NCI-H510A (cell line): ENCODE data around the gene AK6.
"Not testable (repeated sequence)": the region's sequence is repeated elsewhere in the genome, so short reads cannot be mapped to it uniquely, and the experiment has no call there.

ENCODE experiments used
- DNase-seq: peaks from one replicate; lab custom pipeline; 2025; lab: John Stamatoyannopoulos, UW

Gene AK6

DNA sequence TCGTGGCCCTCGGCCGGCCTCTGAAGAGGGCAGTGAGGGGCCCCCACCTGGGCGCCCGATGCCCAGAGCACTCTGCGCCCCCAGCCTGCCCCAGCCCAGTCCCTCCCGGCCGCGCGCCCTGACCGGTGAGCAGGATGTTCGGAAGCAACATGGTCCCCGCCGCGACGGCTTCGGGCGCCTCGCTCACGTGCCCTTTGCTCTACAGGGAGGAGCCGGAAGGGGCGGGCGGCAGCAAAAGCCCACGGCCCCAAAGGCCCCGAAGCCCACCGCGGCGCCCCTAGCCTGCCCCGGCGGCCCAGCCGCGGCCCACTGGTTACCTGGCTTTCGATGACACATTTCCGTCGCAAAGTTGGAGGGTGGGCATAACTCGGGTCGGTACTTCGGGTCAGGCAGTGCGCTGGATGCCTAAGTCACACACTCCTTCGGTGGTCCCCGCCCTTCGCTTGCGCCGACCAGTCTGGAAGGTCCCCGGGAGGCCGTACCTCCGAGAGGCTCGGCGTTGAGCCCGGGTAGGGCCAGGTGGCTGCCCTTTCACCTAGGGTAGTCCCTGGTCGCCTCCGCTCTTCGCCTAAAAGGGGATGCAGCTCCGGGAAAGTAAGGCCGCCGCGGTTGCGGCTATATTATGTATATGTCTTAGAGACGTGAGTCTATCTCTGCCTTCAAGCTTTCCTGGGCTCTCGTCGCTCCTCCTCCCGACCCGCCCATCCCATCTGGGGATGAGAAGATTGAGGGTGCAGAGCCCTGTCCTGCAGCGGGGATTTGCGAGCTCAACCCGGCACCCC lies at the start of gene AK6, which contains the start of the genes RAD17 and TAF9:
Gene AK6 (minus strand): TSS at position 181 of the 782 bp plus-strand sequence. CDS start 30 bp downstream, at position 151.
Gene RAD17 (plus strand): TSS at position 479 of the 782 bp plus-strand sequence. CDS start 2,391 bp downstream, outside the sequence.
Gene TAF9 (minus strand): TSS at position 181 of the 782 bp plus-strand sequence. CDS start 3,783 bp downstream, outside the sequence.
- DNase-seq = peak; percentile 73

DNA sequence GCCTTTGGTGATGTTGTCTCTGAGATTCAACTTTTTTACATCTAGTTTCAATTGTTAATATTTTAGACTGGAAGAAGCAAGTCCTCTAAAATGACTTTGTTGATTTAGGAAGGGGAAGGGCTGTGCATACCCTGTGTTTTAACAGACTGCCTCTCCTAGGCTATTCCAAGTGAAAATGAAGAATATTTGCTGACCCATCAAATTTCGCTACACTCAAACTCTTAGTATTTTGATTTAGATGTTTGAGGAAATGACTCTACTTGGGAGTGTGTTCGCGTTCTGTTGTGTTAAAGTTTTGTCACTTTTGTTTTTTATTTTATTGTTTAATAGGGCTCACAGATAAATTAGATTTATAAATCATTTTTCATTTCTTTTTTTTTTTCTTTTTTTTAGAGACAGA lies 49.2 kb upstream of the AK6 start:
- DNase-seq = no peak

DNA sequence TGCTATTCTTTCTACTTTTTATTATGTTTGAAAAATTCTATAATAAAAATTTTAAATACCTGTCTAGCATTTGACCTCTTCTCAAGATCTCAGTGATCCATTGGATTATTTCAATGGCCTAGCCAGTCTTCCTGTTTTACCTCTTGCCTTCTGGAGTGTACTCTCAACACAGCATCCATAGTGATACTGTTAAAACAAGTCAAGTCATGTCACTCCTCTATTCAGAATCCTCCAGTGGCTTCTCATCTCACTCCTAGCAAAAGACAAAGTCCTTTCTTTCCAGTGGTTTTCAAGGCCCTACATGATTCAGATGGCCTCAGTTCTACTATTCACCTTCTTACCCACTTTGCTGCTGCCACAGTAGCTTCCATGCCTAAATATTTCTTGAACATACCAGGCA lies 47.4 kb upstream of the AK6 start:
- no peak for DNase-seq

DNA sequence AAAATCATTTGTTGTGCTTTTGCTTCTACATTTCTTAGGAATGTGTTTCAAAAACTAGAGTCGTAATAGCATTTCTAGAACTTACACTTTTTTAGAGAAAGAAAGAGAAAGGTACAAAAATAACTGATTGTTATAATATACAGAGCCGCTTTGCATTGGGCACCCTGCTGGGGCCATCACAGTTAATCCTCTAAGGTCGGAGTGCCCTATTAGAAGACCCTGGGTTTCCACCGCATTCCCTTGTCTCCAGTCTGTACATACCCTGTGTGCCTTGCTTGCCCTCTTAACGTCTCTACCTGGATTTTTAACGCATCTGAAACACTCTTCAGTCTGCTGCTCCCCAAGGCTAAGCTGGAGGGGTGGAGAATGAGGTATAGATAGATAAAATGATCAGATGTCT lies 46.9 kb upstream of the AK6 start:
- no peak for DNase-seq

DNA sequence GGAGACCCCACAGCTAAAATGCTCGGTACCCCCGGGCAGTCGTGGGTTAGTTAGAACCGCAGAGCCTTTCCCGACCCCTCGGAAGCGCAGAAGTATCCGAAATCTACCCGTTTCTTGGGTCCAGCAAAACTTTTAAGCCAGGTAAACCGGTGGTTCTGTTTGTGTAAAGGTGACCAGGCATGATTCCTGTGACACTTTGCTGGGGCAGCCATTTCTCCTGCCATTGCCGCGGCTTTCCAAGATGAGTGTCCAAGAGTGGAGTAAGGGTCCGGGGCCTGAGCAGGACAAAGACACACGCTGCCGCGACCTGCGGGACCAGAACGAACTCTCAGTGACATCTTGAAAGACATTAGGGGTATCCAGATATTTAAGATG lies 46.3 kb upstream of the AK6 start:
- no peak for DNase-seq

DNA sequence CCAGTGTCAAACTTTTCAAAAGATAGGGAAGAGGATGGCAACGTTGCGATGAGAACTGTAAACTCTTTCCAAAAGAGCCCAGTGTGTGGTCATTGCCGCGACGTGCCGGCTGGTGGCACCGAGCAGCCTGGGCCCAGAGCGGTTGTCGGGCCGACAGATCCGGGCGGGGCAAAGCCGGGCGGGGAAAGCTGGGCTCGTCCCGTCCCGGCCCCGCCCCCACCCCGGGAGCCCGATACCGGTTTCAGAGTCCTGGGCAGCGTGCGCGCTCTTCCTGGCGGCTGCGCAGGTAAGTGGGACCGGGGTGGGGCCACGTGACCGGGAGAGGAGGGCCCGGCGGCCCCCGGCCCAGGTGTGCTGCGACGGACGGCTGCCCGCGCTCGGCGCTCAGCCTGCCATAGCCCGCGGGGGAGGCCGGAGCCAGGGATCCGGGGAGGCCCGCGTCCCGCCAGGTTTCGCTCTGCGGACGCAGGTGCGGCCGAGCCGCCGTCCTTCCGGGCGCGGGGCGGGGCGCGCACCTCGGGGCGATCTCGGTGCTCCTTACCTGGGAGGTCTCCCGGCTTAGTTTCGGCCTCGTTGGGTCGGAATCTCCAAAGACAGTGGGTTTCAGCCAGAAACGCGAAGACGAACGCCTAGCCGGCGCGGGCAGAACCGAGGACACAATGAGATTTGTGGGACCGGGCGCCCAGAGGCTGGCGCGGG lies 45.7 kb upstream of the AK6 start, which contains the start of gene MARVELD2:
Gene MARVELD2 (plus strand): TSS at position 232 of the 699 bp plus-strand sequence. CDS start 4,270 bp downstream, outside the sequence.
- DNase-seq = peak; percentile 86

DNA sequence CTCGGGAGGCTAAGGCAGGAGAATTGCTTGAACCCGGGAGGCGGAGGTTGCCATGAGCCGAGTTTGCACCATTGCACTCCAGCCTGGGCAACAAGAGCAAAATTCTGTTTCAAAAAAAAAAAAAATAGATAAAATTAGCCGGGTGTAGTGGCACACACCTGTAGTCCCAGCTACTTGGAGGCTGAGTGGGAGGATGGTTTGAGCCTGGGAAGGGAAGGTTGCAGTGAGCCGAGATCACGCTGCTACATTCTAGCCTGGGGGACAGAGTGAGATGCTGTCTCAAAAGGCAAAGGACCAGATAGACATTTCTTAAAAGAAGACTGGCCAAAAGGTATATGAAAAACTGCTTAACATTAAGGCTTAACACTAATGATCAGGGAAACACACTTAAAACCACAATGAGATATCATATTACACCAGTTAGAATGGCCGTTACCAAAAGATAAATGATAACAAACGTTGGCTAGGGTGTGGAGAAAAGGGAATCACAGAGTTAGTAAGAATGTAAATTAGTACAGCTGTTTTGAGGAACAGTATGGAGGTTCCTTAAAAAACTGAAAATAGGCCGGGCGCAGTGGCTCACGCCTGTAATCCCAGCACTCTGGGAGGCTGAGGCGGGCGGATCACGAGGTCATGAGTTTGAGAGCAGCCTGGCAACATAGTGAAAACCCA lies 35.5 kb upstream of the AK6 start:
- no peak for DNase-seq

DNA sequence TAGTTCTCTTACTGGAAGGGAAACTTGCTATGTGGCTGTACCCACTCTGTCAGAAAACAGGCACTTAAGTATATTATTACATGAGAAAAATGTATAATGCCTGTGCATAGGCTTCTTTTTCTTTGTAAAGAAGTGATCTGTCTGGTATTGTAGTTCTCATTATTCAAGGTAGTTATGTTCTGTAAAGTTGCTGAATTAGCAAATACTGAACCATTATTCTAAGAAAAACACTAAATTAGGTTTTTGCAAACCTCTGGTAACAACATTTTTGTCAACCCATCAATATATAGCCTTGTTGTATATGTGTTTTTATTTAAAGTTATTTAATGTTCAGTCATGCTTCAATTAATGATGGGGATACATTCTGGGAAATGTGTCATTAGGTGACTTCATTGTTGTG lies 9.1 kb upstream of the AK6 start:
- DNase-seq = no peak

DNA sequence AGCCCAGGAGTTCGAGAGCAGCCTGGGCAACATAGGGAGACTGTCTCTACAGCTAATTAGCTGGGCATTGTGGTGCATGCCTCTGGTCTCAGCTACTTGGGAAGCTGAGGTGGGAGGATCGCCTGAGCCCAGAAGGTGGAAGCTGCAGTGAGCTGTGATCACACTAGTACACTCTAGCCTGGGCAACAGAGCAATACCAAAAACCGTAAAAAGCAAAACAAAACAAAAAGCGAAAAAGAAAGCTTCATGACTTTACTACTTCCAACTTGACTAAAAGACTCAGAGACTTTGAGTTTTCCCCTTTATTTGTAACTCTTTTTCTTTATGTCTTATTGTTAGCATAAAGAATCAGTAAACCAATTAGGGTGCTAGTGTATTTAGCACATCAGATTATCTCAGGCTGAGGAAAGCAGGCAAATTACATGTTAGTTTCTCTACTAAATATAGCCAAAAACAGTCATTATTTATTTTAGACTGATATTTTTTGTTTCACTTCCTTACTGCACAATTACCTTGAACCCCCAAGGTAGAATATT lies 5.7 kb upstream of the AK6 start:
- DNase-seq = no peak

DNA sequence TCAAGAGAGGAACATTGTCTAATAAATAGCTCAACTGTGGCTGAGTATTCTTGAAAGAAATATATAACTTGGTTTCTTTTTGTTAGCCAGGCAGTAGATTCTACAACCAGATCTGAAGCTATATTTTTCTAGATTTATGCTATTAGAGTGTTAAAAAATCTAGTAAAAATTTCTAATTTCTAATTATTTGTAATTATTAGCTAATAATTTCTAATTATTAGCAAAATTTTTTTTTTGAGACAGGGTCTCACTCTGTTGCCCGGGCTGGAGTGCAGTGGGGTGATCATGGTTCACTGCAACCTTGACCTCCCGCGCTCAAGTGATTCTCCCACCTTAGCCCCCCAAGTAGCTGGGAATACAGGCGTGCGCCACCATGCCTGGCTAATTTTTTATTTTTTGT lies 3.1 kb upstream of the AK6 start:
- DNase-seq = no peak

DNA sequence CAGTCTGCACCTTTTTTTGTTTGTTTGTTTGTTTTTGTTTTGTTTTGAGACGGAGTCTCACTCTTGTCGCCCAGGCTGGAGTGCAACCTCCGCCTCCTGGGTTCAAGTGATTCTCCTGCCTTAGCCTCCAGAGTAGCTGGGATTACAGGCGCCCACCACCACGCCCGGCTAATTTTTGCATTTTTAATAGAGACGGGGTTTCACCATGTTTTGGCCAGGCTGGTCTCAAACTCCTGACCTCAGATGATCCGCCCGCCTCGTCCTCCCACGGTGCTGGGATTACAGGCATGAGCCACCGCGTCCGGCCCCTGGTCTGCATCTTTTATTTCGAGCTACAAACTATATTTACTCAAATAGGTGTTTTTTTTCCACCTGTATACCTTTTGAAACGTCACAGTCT lies 1.0 kb upstream of the AK6 start:
- DNase-seq = not testable (repeated sequence)

DNA sequence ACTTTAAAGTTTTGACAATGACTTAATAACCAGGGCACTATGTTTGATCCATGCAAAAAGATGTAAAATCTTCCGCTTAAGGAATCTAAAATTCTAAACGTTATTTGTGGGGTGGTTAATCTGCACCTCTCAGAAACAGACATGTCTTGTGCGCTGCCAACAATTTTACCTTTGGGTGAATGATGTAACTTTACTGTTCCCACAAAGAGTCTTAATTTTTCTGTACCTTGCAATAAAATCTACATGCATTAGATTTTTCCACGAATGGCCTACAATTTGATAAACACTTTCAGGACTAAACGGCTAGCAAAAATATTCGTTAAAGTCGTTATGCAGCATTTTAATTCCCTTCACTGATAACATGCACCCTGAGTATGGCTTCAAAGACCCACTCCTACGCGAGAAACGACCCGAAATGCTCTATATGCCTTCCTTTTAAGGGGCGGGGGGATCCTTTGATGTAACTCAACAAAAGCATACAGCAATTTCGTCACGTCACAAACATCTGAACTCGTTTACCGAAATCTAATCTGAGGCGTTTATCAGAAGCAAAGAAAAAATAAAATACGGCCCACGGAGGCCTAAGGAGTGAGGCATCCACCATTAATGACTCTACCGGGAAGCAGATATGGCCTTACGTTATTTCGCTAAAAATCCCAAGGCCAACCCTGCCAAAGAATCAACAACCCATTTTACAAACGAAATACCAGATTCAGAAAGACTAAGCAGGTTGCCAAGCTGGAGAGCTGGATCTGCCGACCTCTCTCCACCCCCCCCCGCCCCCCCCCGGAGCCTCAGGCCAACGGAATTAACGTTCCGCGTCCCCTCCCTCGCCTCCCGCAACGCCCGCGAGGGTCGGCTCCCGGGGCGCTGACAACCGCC lies 621 bp downstream of the AK6 start:
- DNase-seq = peak; percentile 60

DNA sequence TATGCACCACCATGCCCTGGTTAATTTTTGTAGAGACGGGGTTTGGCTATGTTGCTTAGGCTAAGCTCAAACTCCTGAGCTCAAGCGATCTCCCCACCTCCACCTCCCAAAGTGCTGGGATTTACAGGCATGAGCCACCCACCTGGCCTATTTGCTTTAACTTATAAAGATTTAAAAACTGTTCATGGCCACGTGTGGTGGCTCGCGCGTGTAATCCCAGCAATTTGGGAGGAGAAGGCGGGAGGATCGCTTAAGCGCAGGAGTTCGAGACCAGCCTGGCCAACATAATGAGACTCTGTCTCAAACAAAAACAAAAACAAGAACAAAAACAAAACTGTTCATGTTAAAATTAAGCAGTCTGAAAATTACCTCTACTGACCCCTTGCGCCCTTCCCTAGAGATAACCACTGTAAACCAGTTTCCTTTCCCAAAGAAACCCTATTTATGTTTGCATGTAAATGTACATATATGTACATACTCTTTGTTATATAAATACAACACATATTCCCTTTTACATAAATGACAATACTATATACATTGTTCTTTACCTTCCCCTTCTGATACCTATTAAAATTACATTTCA lies 1.5 kb downstream of the AK6 start:
- no peak for DNase-seq

DNA sequence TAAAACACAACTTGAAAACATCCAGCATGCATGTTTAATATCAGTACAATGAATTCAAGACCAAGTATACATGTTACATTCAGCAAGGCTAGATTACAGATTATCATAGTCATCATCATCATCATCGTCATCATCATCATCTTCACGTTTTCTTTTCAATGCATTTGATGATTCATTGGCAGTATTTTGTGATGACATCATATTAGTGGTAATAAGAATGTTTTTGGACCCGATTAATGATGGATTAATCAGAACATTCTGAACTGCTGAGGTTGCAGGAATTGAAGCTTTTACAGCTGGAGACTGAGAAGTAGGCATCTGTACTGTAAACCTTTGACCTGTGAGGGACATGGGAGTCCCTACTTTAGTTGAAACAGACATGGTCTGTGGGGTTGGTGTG lies 4.5 kb downstream of the AK6 start:
- no peak for DNase-seq

DNA sequence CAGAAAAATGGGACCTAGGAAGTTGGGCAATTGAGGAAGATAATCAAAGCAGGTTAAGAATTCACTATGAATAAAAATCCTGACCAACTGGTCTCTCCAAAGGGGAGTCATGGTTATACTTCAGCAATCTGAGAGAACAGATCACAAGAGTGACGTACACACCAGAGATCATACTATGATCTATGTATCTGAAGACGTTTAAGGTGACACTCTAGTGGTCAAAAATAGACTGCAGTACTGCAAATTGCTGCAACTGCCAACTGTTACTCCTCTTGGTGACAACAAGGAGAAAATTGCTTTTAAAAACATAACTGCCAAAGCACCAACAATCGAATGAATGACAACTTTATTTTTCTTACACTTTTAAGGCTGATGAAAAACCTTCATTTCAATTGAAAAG lies 4.9 kb downstream of the AK6 start:
- no peak for DNase-seq

DNA sequence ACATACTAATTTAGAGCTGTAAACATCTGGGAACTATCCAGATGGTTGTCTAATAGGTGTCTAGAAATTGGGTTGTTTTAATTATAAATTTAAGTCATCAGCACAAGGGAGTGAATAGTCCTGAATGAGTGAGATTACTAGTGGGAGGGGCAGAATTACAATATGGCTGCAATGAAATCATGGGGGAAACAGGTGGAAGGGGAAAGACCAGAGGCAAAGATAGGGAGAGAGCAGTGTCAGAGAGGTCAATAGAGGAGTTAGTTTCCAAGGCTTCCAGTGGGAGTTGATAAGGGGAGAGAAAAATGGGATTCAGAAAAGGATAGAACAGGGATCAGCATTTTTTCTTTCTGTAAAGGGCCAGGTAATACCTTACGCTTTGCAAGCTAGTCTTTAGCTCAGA lies 8.9 kb downstream of the AK6 start:
- DNase-seq = no peak

DNA sequence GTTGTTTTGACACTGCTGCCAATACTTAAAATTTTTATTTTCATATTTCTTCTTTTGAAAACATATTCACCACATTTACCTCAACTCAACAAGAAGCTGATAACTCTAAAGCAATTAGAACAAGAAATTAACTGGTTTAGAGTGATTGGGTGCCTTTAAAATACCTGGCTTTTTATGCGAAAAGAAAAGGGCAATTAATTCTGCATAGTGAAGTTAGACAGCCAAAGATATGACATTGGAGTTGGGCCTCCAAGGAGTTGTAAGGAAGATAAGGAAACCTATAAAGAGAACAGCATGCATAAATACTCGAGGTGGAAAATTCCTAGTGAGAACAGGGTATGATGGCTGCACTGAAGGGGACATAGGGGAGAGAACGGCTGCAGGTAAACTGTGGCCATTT lies 9.6 kb downstream of the AK6 start:
- no peak for DNase-seq

DNA sequence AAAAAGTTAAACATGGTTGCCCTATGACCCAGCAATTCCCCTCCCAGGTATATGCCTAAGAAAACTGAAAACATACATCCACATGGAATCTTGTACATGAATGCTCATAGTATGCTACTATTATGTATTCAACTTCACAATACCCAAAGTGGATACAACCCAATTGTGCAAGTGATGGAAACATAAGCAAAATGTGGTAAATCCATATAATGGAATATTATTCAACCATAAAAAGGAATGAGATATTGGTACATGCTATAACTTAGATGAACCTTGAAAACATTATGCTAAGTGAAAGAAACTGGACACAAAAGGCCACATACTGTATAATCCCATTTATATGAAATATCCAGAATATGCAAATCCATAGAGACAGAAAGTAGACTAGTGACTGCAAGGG lies 18.7 kb downstream of the AK6 start:
- DNase-seq = no peak

DNA sequence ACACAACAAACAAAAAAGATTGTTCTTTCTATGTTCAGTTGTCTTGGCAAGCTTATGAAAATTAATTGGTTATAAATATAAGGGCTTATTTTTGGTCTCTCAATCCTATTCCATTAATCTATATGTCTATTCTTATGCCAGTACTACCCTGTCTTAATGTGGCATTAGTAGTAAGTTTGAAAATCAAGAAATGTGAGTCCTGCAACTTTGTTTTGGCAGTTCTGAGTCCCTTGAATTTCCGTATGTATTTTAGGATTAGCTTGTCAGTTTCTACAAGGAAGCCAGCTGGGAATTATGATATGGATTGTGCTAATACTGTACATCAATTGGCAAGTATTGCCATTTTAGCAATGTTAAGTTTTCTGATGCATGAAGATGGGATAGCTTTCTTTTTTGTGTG lies 26.2 kb downstream of the AK6 start:
- no peak for DNase-seq

DNA sequence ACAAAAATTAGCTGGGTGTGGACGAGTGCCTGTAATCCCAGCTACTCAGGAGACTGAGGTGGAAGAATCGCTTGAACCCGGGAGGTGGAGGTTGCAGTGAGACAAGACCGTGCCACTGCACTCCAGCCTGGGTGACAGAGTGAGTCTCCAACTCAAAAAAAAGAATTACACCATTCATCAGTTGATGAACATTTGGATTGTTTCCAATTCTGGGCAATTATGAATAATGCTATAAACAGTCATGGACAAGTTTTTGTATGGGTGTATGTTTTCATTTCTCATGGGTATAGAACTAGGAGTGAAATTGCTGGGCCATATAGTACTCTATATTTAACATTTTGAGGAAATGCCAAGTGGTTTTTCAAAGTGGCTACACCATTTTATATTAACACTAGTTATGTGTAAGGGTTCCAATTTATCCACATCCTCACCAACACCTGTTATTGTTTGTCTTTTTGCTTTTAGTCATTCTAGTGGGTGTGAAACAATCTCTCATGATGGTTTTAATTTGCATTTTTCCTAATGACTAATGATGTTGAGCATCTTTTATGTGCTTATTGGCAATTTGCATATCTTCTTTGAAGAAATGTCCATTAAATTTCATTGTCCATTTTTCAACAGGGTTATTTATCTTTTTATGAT lies 27.7 kb downstream of the AK6 start:
- DNase-seq = no peak
